HG03108 (cell line): Measurements from ENCODE around the gene RSRC1.

ENCODE experiments used
- ATAC-seq: cut with Tn5 transposase; IDR thresholded peaks from one replicate; pipeline ENCODE4 v1.9.1; 2021; ENCODE audit warnings: moderate library complexity; ENCODE audit not compliant: unreplicated experiment

The RSRC1 gene

GRCh38 chr3:158570999-158571702 is 461.3 kb downstream of the RSRC1 start, which contains the start of gene MLF1:
MLF1 (plus strand) TSS chr3:158571194; CDS start chr3:158571301, 107 bp downstream.
- peak; percentile 100 for ATAC-seq

- no peak for ATAC-seq
These were observed 462.3 kb downstream of the RSRC1 start for GRCh38 chr3:158571969-158572765.

- no peak for ATAC-seq
These were observed 462.8 kb downstream of the RSRC1 start for GRCh38 chr3:158572766-158573060.

- ATAC-seq: no peak
These were observed 463.8 kb downstream of the RSRC1 start for GRCh38 chr3:158573714-158574113.

GRCh38 chr3:158574646-158575045 is 464.8 kb downstream of the RSRC1 start:
- no peak for ATAC-seq

GRCh38 chr3:158590223-158590622 is 480.3 kb downstream of the RSRC1 start:
- ATAC-seq: no peak
